NCI-H510A (cell line): ENCODE measurements around the gene KRTAP5-4.
"Not testable (repeated sequence)": the region's sequence is repeated elsewhere in the genome, so short reads cannot be mapped to it uniquely, and the experiment has no call there.

Experiments
- DNase-seq: peaks from one replicate; lab custom pipeline; 2025; lab: John Stamatoyannopoulos, UW

KRTAP5-4 gene

GRCh38 chr11:1622086-1622485, at the start of gene KRTAP5-4:
Gene KRTAP5-4, minus strand, starts transcription at chr11:1622138. Its CDS starts 45 bp downstream, at chr11:1622093.
- no peak for DNase-seq

- DNase-seq = no peak
Observed at GRCh38 chr11:1671658-1672057, 49.7 kb upstream of the KRTAP5-4 start.

- DNase-seq = no peak
Observed at GRCh38 chr11:1670905-1671371, 49.0 kb upstream of the KRTAP5-4 start.

- DNase-seq = not testable (repeated sequence)
Observed at GRCh38 chr11:1670457-1670856, 48.5 kb upstream of the KRTAP5-4 start.

- no peak for DNase-seq
Observed at GRCh38 chr11:1669546-1670218, 47.7 kb upstream of the KRTAP5-4 start.

GRCh38 chr11:1668911-1669473, 47.1 kb upstream of the KRTAP5-4 start:
- no peak for DNase-seq

- no peak for DNase-seq
Observed at GRCh38 chr11:1667906-1668305, 46.0 kb upstream of the KRTAP5-4 start.

- no peak for DNase-seq
Observed at GRCh38 chr11:1667121-1667850, 45.3 kb upstream of the KRTAP5-4 start.

- DNase-seq = no peak
Observed at GRCh38 chr11:1665313-1665712, 43.4 kb upstream of the KRTAP5-4 start.

GRCh38 chr11:1662699-1663283, 40.9 kb upstream of the KRTAP5-4 start:
- not testable (repeated sequence) for DNase-seq

GRCh38 chr11:1661454-1662269, 39.7 kb upstream of the KRTAP5-4 start:
- not testable (repeated sequence) for DNase-seq

- DNase-seq = no peak
Observed at GRCh38 chr11:1660111-1660867, 38.4 kb upstream of the KRTAP5-4 start.

- DNase-seq = no peak
Observed at GRCh38 chr11:1659506-1659905, 37.6 kb upstream of the KRTAP5-4 start.

GRCh38 chr11:1656670-1657069, 34.7 kb upstream of the KRTAP5-4 start:
- DNase-seq = no peak

- no peak for DNase-seq
Observed at GRCh38 chr11:1656061-1656441, 34.1 kb upstream of the KRTAP5-4 start.

- no peak for DNase-seq
Observed at GRCh38 chr11:1655168-1656060, 33.5 kb upstream of the KRTAP5-4 start.

GRCh38 chr11:1654388-1655167, 32.6 kb upstream of the KRTAP5-4 start:
- no peak for DNase-seq

GRCh38 chr11:1653541-1654387, 31.8 kb upstream of the KRTAP5-4 start:
- DNase-seq = no peak
